Nephron (organoid): Measurements from ENCODE around the gene MGRN1.
"Not testable (repeated sequence)": the region's sequence is repeated elsewhere in the genome, so short reads cannot be mapped to it uniquely, and the experiment has no call there.

Experiments used
- H3K27ac Mint-ChIP-seq, 3 experiments: 2 replicates each; pipeline ENCODE4 v1.8.0; 2020; ENCODE audit warnings: mixed read lengths in 3 of 3, mild to moderate bottlenecking in 2 of 3, moderate library complexity in 1 of 3
- H3K27me3 Mint-ChIP-seq: 2 replicates; pipeline ENCODE4 v1.8.0; 2021; ENCODE audit warnings: low read depth, mild to moderate bottlenecking, moderate library complexity, mixed read lengths
- H3K36me3 Mint-ChIP-seq: 2 replicates; pipeline ENCODE4 v1.8.0; 2020; ENCODE audit warnings: low read depth, mixed read lengths
- H3K4me1 Mint-ChIP-seq: 2 replicates; pipeline ENCODE4 v1.8.0; 2020; ENCODE audit warnings: mixed read lengths
- H3K4me3 Mint-ChIP-seq, 3 experiments: 2 replicates each; pipeline ENCODE4 v1.8.0; 2020; ENCODE audit warnings: mild to moderate bottlenecking in 3 of 3, mixed read lengths in 3 of 3, moderate library complexity in 2 of 3
- H3K9me3 Mint-ChIP-seq: 2 replicates; pipeline ENCODE4 v1.8.0; 2020; ENCODE audit warnings: mixed read lengths
- TF ChIP-seq, protein P1 (sequence below), 3 experiments: fragments of 200-600 bp; sonication (generic); IDR thresholded peaks; one replicate each; pipeline ENCODE4 v1.5.0; 2021; ENCODE audit warnings: antibody characterized with exemption in 3 of 3; ENCODE audit not compliant: unreplicated experiment in 3 of 3

The MGRN1 gene

GRCh38 chr16:4737545-4737944 is 112.9 kb downstream of the MGRN1 start:
- H3K4me1 Mint-ChIP-seq: peaks cover 14% of the 10 kb centered on the region
- no peak overlapping the region for H3K27ac Mint-ChIP-seq
- H3K4me3 Mint-ChIP-seq: no peak overlapping the region
- no peaks in the 10 kb centered on the region for H3K36me3 Mint-ChIP-seq
- H3K27me3 Mint-ChIP-seq: no peaks in the 10 kb centered on the region
- TF ChIP-seq, protein P1, sequence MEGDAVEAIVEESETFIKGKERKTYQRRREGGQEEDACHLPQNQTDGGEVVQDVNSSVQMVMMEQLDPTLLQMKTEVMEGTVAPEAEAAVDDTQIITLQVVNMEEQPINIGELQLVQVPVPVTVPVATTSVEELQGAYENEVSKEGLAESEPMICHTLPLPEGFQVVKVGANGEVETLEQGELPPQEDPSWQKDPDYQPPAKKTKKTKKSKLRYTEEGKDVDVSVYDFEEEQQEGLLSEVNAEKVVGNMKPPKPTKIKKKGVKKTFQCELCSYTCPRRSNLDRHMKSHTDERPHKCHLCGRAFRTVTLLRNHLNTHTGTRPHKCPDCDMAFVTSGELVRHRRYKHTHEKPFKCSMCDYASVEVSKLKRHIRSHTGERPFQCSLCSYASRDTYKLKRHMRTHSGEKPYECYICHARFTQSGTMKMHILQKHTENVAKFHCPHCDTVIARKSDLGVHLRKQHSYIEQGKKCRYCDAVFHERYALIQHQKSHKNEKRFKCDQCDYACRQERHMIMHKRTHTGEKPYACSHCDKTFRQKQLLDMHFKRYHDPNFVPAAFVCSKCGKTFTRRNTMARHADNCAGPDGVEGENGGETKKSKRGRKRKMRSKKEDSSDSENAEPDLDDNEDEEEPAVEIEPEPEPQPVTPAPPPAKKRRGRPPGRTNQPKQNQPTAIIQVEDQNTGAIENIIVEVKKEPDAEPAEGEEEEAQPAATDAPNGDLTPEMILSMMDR (IDR thresholded peaks at IDR 0.05; ENCODE audit: unreplicated experiment in 3 of 3): no peak
- H3K9me3 Mint-ChIP-seq: no peaks in the 10 kb centered on the region

- H3K4me3 Mint-ChIP-seq: peak overlapping the region in 2 of 3 experiments; percentile 10 to 41
- not testable (repeated sequence) for H3K9me3 Mint-ChIP-seq, H3K4me1 Mint-ChIP-seq, H3K27ac Mint-ChIP-seq, H3K27me3 Mint-ChIP-seq, H3K36me3 Mint-ChIP-seq
Measured at GRCh38 chr16:4738370-4738769, 113.7 kb downstream of the MGRN1 start.
